Measurements from ENCODE around the gene DOCK2.

DNA sequence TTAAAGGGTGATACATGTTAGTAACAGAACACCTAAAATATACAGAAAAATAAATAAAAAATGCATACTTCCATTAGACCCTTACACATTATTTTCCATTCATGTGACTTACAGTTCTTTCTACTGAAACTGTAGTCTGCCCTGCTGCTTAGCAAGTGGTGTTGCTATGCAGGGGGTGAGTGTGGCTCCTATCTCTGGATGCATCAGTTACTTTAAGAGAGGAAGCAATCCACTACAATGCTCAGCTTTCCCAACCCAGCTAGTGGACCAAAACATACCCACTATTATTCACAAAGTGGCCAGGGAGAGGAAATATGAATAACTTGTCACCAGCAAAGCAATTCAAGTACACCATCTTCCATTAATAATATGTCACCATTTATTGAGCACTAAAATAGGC is 121.8 kb downstream of the DOCK2 start:
- no peak for TF ChIP-seq EZH2 (IDR thresholded peaks at IDR 0.05; ENCODE audit: borderline replicate concordance, low read depth, low read length, severe bottlenecking)
- TF ChIP-seq, protein P1, sequence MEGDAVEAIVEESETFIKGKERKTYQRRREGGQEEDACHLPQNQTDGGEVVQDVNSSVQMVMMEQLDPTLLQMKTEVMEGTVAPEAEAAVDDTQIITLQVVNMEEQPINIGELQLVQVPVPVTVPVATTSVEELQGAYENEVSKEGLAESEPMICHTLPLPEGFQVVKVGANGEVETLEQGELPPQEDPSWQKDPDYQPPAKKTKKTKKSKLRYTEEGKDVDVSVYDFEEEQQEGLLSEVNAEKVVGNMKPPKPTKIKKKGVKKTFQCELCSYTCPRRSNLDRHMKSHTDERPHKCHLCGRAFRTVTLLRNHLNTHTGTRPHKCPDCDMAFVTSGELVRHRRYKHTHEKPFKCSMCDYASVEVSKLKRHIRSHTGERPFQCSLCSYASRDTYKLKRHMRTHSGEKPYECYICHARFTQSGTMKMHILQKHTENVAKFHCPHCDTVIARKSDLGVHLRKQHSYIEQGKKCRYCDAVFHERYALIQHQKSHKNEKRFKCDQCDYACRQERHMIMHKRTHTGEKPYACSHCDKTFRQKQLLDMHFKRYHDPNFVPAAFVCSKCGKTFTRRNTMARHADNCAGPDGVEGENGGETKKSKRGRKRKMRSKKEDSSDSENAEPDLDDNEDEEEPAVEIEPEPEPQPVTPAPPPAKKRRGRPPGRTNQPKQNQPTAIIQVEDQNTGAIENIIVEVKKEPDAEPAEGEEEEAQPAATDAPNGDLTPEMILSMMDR (IDR thresholded peaks at IDR 0.05; ENCODE audit: borderline replicate concordance, extremely low read depth, low read length, poor library complexity, severe bottlenecking) = no peak
